Measurements from ENCODE around the gene GOT2. TPM values are rescaled to one million over a fixed set of nuclear protein-coding genes. Genes with fewer than 3 reads are reported as not detected.

The GOT2 gene
- total RNA-seq, 2 experiments from 2014 or later = 83.6 to 102 TPM

GRCh38 chr16:58734459-58734787, 307 bp upstream of the GOT2 start:
- no peak for DNase-seq
- Mint-ChIP-seq H3K4me3 (peak overlapping the region; percentile 99), H3K9me3 (ENCODE audit: low read depth) (no peaks in the 10 kb centered on the region), H3K4me1 (peaks cover 35% of the 10 kb centered on the region), H3K27me3 (no peaks in the 10 kb centered on the region), H3K27ac (peak overlapping the region; percentile 94), H3K36me3 (peaks cover 14% of the 10 kb centered on the region)
- CTCF ChIA-PET = interaction anchor here (0.6 to 1.7 kb wide), 3 partner anchors 10 to 266 kb away, joined by 3 to 11 read pairs (median 3); no protein-coding TSS in a partner anchor
- ATAC-seq = no peak

GRCh38 chr16:58733248-58733670, 857 bp downstream of the GOT2 start:
- H3K4me3 Mint-ChIP-seq = peak overlapping the region; percentile 99
- ATAC-seq (no peak), DNase-seq (peak; percentile 42)
- H3K27ac Mint-ChIP-seq = peak overlapping the region; percentile 88
- H3K4me1 Mint-ChIP-seq = peaks cover 38% of the 10 kb centered on the region
- H3K27me3 Mint-ChIP-seq = no peaks in the 10 kb centered on the region
- CTCF ChIA-PET = interaction anchor here (1.1 to 1.7 kb wide), 4 partner anchors 9 to 234 kb away, joined by 3 to 11 read pairs (median 4); partner anchors contain the start of gene NDRG4
- peaks cover 17% of the 10 kb centered on the region for H3K36me3 Mint-ChIP-seq
- no peaks in the 10 kb centered on the region for H3K9me3 Mint-ChIP-seq (ENCODE audit: low read depth)

GRCh38 chr16:58732545-58733247, 1.4 kb downstream of the GOT2 start:
- Mint-ChIP-seq H3K9me3 (ENCODE audit: low read depth) (no peaks in the 10 kb centered on the region), H3K27ac (peak overlapping the region; percentile 88), H3K4me1 (peaks cover 38% of the 10 kb centered on the region), H3K36me3 (peaks cover 17% of the 10 kb centered on the region), H3K4me3 (peak overlapping the region; percentile 99), H3K27me3 (no peaks in the 10 kb centered on the region)
- DNase-seq = no peak
- CTCF ChIA-PET = interaction anchor here (1.1 to 1.4 kb wide), 3 partner anchors 24 to 233 kb away, joined by 3 to 4 read pairs (median 4); partner anchors contain the start of gene NDRG4
- peak; percentile 34 for ATAC-seq

- DNase-seq (no peak), ATAC-seq (no peak)
- Mint-ChIP-seq H3K27me3 (no peaks in the 10 kb centered on the region), H3K4me3 (no peak overlapping the region), H3K4me1 (peaks cover 38% of the 10 kb centered on the region), H3K36me3 (peaks cover 18% of the 10 kb centered on the region), H3K9me3 (ENCODE audit: low read depth) (no peaks in the 10 kb centered on the region), H3K27ac (no peak overlapping the region)
- CTCF ChIA-PET = interaction anchor here (1.4 kb wide), 1 partner anchor 26 kb away, joined by 8 read pairs; no protein-coding TSS in a partner anchor
Measured at GRCh38 chr16:58730724-58731370, 3.3 kb downstream of the GOT2 start.

- H3K9me3 Mint-ChIP-seq (ENCODE audit: low read depth) = no peaks in the 10 kb centered on the region
- H3K36me3 Mint-ChIP-seq = peaks cover 19% of the 10 kb centered on the region
- CTCF ChIA-PET = no interaction called here
- H3K4me1 Mint-ChIP-seq = peaks cover 29% of the 10 kb centered on the region
- no peak for DNase-seq
- no peak overlapping the region for H3K4me3 Mint-ChIP-seq
- H3K27ac Mint-ChIP-seq = no peak overlapping the region
- no peak for ATAC-seq
- no peaks in the 10 kb centered on the region for H3K27me3 Mint-ChIP-seq
Measured at GRCh38 chr16:58727796-58728568, 6.1 kb downstream of the GOT2 start.

- CTCF ChIA-PET = interaction anchor here (1.2 kb wide), 1 partner anchor 29 kb away, joined by 3 read pairs; no protein-coding TSS in a partner anchor
- H3K36me3 Mint-ChIP-seq = peaks cover 17% of the 10 kb centered on the region
- ATAC-seq (no peak), DNase-seq (no peak)
- H3K27ac Mint-ChIP-seq = no peak overlapping the region
- H3K9me3 Mint-ChIP-seq (ENCODE audit: low read depth) = no peaks in the 10 kb centered on the region
- H3K27me3 Mint-ChIP-seq = no peaks in the 10 kb centered on the region
- H3K4me3 Mint-ChIP-seq = no peak overlapping the region
- peaks cover 21% of the 10 kb centered on the region for H3K4me1 Mint-ChIP-seq
Measured at GRCh38 chr16:58727028-58727781, 6.9 kb downstream of the GOT2 start.

- no peak for ATAC-seq
Measured at GRCh38 chr16:58723109-58723508, 11.0 kb downstream of the GOT2 start.

GRCh38 chr16:58717994-58718393, 16.1 kb downstream of the GOT2 start:
- Mint-ChIP-seq H3K27me3 (no peaks in the 10 kb centered on the region), H3K36me3 (peaks cover 47% of the 10 kb centered on the region), H3K27ac (no peak overlapping the region), H3K4me3 (no peak overlapping the region), H3K4me1 (no peaks in the 10 kb centered on the region), H3K9me3 (ENCODE audit: low read depth) (no peaks in the 10 kb centered on the region)
- no peak for ATAC-seq
- no peak for DNase-seq
- CTCF ChIA-PET = no interaction called here

More at GRCh38 chr16:58723109-58723508, 11.0 kb downstream of the GOT2 start:
- Mint-ChIP-seq H3K36me3 (peaks cover 22% of the 10 kb centered on the region), H3K9me3 (ENCODE audit: low read depth) (no peaks in the 10 kb centered on the region), H3K27ac (no peak overlapping the region), H3K27me3 (no peaks in the 10 kb centered on the region), H3K4me3 (no peak overlapping the region), H3K4me1 (no peaks in the 10 kb centered on the region)
- DNase-seq = no peak
- CTCF ChIA-PET = interaction anchor here (0.6 to 2.8 kb wide), 2 partner anchors 11 to 234 kb away, joined by 3 to 11 read pairs; partner anchors contain the start of gene GOT2

- no peaks in the 10 kb centered on the region for H3K9me3 Mint-ChIP-seq (ENCODE audit: low read depth)
- CTCF ChIA-PET = no interaction called here
- no peaks in the 10 kb centered on the region for H3K4me1 Mint-ChIP-seq
- no peak overlapping the region for H3K4me3 Mint-ChIP-seq
- DNase-seq (no peak), ATAC-seq (no peak)
- peaks cover 54% of the 10 kb centered on the region for H3K36me3 Mint-ChIP-seq
- no peaks in the 10 kb centered on the region for H3K27me3 Mint-ChIP-seq
- no peak overlapping the region for H3K27ac Mint-ChIP-seq
Measured at GRCh38 chr16:58716468-58716867, 17.6 kb downstream of the GOT2 start.

GRCh38 chr16:58713742-58714141, 20.4 kb downstream of the GOT2 start:
- Mint-ChIP-seq H3K4me3 (no peak overlapping the region), H3K4me1 (no peaks in the 10 kb centered on the region), H3K9me3 (ENCODE audit: low read depth) (no peaks in the 10 kb centered on the region), H3K36me3 (peaks cover 51% of the 10 kb centered on the region), H3K27me3 (no peaks in the 10 kb centered on the region), H3K27ac (no peak overlapping the region)
- CTCF ChIA-PET = no interaction called here
- ATAC-seq (no peak), DNase-seq (no peak)

GRCh38 chr16:58709333-58709732, 24.8 kb downstream of the GOT2 start:
- ATAC-seq (no peak), DNase-seq (no peak)
- H3K4me3 Mint-ChIP-seq = no peak overlapping the region
- peaks cover 45% of the 10 kb centered on the region for H3K36me3 Mint-ChIP-seq
- CTCF ChIA-PET = interaction anchor here (1.0 kb wide), 1 partner anchor 47 kb away, joined by 3 read pairs; no protein-coding TSS in a partner anchor
- no peak overlapping the region for H3K27ac Mint-ChIP-seq
- no peaks in the 10 kb centered on the region for H3K27me3 Mint-ChIP-seq
- H3K9me3 Mint-ChIP-seq (ENCODE audit: low read depth) = no peaks in the 10 kb centered on the region
- no peaks in the 10 kb centered on the region for H3K4me1 Mint-ChIP-seq

GRCh38 chr16:58699151-58699550, 35.0 kb downstream of the GOT2 start:
- H3K27ac Mint-ChIP-seq = no peak overlapping the region
- DNase-seq (no peak), ATAC-seq (peak; percentile 27)
- peaks cover 6% of the 10 kb centered on the region for H3K27me3 Mint-ChIP-seq
- H3K4me1 Mint-ChIP-seq = peaks cover 5% of the 10 kb centered on the region
- no peaks in the 10 kb centered on the region for H3K36me3 Mint-ChIP-seq
- no peaks in the 10 kb centered on the region for H3K9me3 Mint-ChIP-seq (ENCODE audit: low read depth)
- H3K4me3 Mint-ChIP-seq = no peak overlapping the region
- CTCF ChIA-PET = interaction anchor here (1.2 to 1.4 kb wide), 4 partner anchors 13 to 76 kb away, joined by 3 to 7 read pairs (median 4); partner anchors contain the start of gene SLC38A7

- no peak overlapping the region for H3K4me3 Mint-ChIP-seq
- ATAC-seq (no peak), DNase-seq (no peak)
- peaks cover 5% of the 10 kb centered on the region for H3K4me1 Mint-ChIP-seq
- H3K27me3 Mint-ChIP-seq = peaks cover 10% of the 10 kb centered on the region
- CTCF ChIA-PET = no interaction called here
- no peak overlapping the region for H3K27ac Mint-ChIP-seq
- H3K9me3 Mint-ChIP-seq (ENCODE audit: low read depth) = no peaks in the 10 kb centered on the region
- no peaks in the 10 kb centered on the region for H3K36me3 Mint-ChIP-seq
Measured at GRCh38 chr16:58695368-58695767, 38.7 kb downstream of the GOT2 start.

Measured in activated CD8-positive, alpha-beta memory T cell treated with anti-CD3 and anti-CD28 coated beads, Interleukin-2, amount 10 ng/mL, durations not matched to agents 7 days and 5 days (primary cell).